ENCODE results near the gene ATAD1.

Gene ATAD1

GRCh38 chr10:87729940-87730339 is 88.1 kb downstream of the ATAD1 start:
- Histone ChIP-seq H3K4me3 (ENCODE audit: low read length, poor library complexity, severe bottlenecking) (no peak overlapping the region), H2AFZ (ENCODE audit: low read length) (no peak overlapping the region), H3K9me3 (ENCODE audit: insufficient read depth, low read depth, low read length) (no peaks in the 10 kb centered on the region), H3K9ac (ENCODE audit: low read depth, low read length, poor library complexity, severe bottlenecking) (no peak overlapping the region), H3F3A (ENCODE audit: low read depth) (no peaks in the 10 kb centered on the region), H3K4me1 (ENCODE audit: insufficient read depth, low read length, poor library complexity, severe bottlenecking) (peaks cover 4% of the 10 kb centered on the region), H3K9me2 (replicated peaks; ENCODE audit: low read depth, low read length) (no peaks in the 10 kb centered on the region), H3K79me2 (ENCODE audit: insufficient read depth, low read length) (no peaks in the 10 kb centered on the region), H3K4me2 (ENCODE audit: low read depth, low read length, poor library complexity, severe bottlenecking) (no peak overlapping the region), H4K20me1 (ENCODE audit: insufficient read depth, low read length, poor library complexity, severe bottlenecking) (no peaks in the 10 kb centered on the region), H3K27me3 (ENCODE audit: insufficient read depth, low read length, poor library complexity, severe bottlenecking) (no peaks in the 10 kb centered on the region), H3K36me3 (ENCODE audit: insufficient read depth, low read length) (no peaks in the 10 kb centered on the region)
- no peak for TF ChIP-seq EZH2phosphoT487 (IDR thresholded peaks at IDR 0.05; ENCODE audit: borderline replicate concordance)
- no peak for TF ChIP-seq CTCF (conservative IDR thresholded peaks at IDR 0.05; ENCODE audit: low read length)

- Histone ChIP-seq H4K20me1 (ENCODE audit: insufficient read depth, low read length, poor library complexity, severe bottlenecking) (no peaks in the 10 kb centered on the region), H3K9me3 (ENCODE audit: insufficient read depth, low read depth, low read length) (no peaks in the 10 kb centered on the region), H3K79me2 (ENCODE audit: insufficient read depth, low read length) (no peaks in the 10 kb centered on the region), H3K9me2 (replicated peaks; ENCODE audit: low read depth, low read length) (no peaks in the 10 kb centered on the region), H3K4me3 (ENCODE audit: low read length, poor library complexity, severe bottlenecking) (no peak overlapping the region), H3K4me1 (ENCODE audit: insufficient read depth, low read length, poor library complexity, severe bottlenecking) (no peaks in the 10 kb centered on the region), H3K9ac (ENCODE audit: low read depth, low read length, poor library complexity, severe bottlenecking) (no peak overlapping the region), H2AFZ (ENCODE audit: low read length) (no peak overlapping the region), H3K4me2 (ENCODE audit: low read depth, low read length, poor library complexity, severe bottlenecking) (no peak overlapping the region), H3K27me3 (ENCODE audit: insufficient read depth, low read length, poor library complexity, severe bottlenecking) (no peaks in the 10 kb centered on the region), H3F3A (ENCODE audit: low read depth) (no peaks in the 10 kb centered on the region), H3K36me3 (ENCODE audit: insufficient read depth, low read length) (no peaks in the 10 kb centered on the region)
- TF ChIP-seq EZH2phosphoT487 (IDR thresholded peaks at IDR 0.05; ENCODE audit: borderline replicate concordance) = no peak
- TF ChIP-seq CTCF (conservative IDR thresholded peaks at IDR 0.05; ENCODE audit: low read length) = no peak
Measured at GRCh38 chr10:87724789-87725188, 93.2 kb downstream of the ATAD1 start.

GRCh38 chr10:87723500-87723899 is 94.5 kb downstream of the ATAD1 start:
- Histone ChIP-seq H3K9ac (ENCODE audit: low read depth, low read length, poor library complexity, severe bottlenecking) (no peak overlapping the region), H3K9me2 (replicated peaks; ENCODE audit: low read depth, low read length) (no peaks in the 10 kb centered on the region), H3K4me1 (ENCODE audit: insufficient read depth, low read length, poor library complexity, severe bottlenecking) (peaks cover 3% of the 10 kb centered on the region), H3K36me3 (ENCODE audit: insufficient read depth, low read length) (no peaks in the 10 kb centered on the region), H3K9me3 (ENCODE audit: insufficient read depth, low read depth, low read length) (no peaks in the 10 kb centered on the region), H3F3A (ENCODE audit: low read depth) (no peaks in the 10 kb centered on the region), H3K27me3 (ENCODE audit: insufficient read depth, low read length, poor library complexity, severe bottlenecking) (no peaks in the 10 kb centered on the region), H3K4me2 (ENCODE audit: low read depth, low read length, poor library complexity, severe bottlenecking) (no peak overlapping the region), H4K20me1 (ENCODE audit: insufficient read depth, low read length, poor library complexity, severe bottlenecking) (no peaks in the 10 kb centered on the region), H2AFZ (ENCODE audit: low read length) (0 out of 2 replicates have a peak overlapping the region, but pooled peaks have one; percentile 11), H3K4me3 (ENCODE audit: low read length, poor library complexity, severe bottlenecking) (no peak overlapping the region), H3K79me2 (ENCODE audit: insufficient read depth, low read length) (no peaks in the 10 kb centered on the region)
- TF ChIP-seq EZH2phosphoT487 (IDR thresholded peaks at IDR 0.05; ENCODE audit: borderline replicate concordance) (no peak), CTCF (conservative IDR thresholded peaks at IDR 0.05; ENCODE audit: low read length) (no peak)
